ENCODE data around the gene CEP72.

GRCh38 chr5:595285-595875, 16.8 kb upstream of the CEP72 start:
- TF ChIP-seq, protein P1, sequence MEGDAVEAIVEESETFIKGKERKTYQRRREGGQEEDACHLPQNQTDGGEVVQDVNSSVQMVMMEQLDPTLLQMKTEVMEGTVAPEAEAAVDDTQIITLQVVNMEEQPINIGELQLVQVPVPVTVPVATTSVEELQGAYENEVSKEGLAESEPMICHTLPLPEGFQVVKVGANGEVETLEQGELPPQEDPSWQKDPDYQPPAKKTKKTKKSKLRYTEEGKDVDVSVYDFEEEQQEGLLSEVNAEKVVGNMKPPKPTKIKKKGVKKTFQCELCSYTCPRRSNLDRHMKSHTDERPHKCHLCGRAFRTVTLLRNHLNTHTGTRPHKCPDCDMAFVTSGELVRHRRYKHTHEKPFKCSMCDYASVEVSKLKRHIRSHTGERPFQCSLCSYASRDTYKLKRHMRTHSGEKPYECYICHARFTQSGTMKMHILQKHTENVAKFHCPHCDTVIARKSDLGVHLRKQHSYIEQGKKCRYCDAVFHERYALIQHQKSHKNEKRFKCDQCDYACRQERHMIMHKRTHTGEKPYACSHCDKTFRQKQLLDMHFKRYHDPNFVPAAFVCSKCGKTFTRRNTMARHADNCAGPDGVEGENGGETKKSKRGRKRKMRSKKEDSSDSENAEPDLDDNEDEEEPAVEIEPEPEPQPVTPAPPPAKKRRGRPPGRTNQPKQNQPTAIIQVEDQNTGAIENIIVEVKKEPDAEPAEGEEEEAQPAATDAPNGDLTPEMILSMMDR (IDR thresholded peaks at IDR 0.05; ENCODE audit: low read depth, low read length): no peak
- TF ChIP-seq EZH2phosphoT487 (IDR thresholded peaks at IDR 0.05; ENCODE audit: low read depth): no peak

All from OCI-LY3 (cell line).